HG03432 (cell line): ENCODE data around the gene PRR16.
"Not testable (repeated sequence)": the region's sequence is repeated elsewhere in the genome, so short reads cannot be mapped to it uniquely, and the experiment has no call there.

Source experiments
- ATAC-seq: cut with Tn5 transposase; IDR thresholded peaks from one replicate; pipeline ENCODE4 v1.9.1; 2021; ENCODE audit warnings: mild to moderate bottlenecking, moderate library complexity; ENCODE audit not compliant: unreplicated experiment

Gene PRR16

GRCh38 chr5:120463991-120464626 lies at the start of gene PRR16:
Gene PRR16, plus strand, starts transcription at chr5:120464300.
- ATAC-seq = peak; percentile 91

GRCh38 chr5:120415985-120416384 lies 48.1 kb upstream of the PRR16 start:
- ATAC-seq = no peak

DNA sequence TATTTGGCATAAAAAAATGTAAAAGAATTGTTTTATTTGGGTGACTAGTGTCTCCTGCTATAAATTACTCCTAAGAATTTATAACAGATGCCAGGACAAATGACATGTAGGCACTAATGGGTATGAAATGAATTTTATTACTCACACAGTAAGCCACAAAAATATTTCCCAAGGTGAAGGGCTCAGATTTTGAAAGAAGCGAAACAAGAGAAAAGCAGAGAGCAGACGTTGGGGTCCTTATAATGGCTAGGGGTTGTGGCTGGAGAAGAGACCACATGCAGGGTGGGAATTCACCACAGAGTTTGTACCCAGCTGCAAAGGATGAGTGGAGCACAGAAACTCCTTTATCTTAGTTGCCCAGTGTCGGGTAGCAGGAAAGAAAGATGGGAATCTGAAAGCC lies 45.0 kb upstream of the PRR16 start:
- ATAC-seq = no peak

GRCh38 chr5:120426633-120427275 lies 37.3 kb upstream of the PRR16 start:
- not testable (repeated sequence) for ATAC-seq

DNA sequence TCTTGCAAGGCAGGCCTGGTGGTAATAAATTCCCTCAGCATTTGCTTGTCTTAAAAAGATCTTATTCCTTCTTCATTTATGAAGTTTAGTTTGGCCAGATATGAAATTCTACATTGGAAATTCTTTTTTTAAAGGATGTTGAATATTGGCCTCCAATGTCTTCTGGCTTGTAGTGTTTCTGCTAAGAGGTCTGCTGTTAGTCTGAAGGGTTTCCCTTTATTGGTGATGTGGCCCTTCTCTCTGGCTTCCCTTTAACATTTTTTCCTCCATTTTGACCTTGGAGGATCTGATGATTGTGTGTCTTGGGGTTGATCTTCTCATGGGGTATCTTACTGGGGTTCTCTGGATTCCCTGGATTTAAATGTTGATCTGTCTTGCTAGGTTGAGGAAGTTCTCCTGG lies 33.5 kb upstream of the PRR16 start:
- no peak for ATAC-seq

GRCh38 chr5:120432861-120433260 lies 31.2 kb upstream of the PRR16 start:
- ATAC-seq = no peak

GRCh38 chr5:120435129-120435528 lies 29.0 kb upstream of the PRR16 start:
- ATAC-seq = no peak

DNA sequence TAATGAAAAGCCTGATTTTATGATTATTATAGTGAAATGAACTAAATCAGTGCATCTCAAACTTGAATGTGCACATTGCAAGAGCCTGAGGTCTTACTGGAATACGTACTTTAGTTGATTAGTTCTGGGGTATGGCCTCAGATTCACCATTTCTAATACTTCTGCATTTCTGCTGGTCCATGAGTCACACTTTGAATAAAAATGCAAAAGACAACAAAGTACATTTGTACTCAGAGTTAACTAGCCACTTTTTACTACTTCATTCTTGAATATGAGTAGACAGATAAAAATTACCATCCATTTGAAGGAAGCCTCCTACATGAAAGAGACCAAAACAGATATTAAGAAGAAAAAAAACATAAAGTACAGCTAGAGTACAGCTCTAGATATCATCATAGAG lies 27.1 kb upstream of the PRR16 start:
- no peak for ATAC-seq

GRCh38 chr5:120442694-120443093 lies 21.4 kb upstream of the PRR16 start:
- ATAC-seq = no peak

DNA sequence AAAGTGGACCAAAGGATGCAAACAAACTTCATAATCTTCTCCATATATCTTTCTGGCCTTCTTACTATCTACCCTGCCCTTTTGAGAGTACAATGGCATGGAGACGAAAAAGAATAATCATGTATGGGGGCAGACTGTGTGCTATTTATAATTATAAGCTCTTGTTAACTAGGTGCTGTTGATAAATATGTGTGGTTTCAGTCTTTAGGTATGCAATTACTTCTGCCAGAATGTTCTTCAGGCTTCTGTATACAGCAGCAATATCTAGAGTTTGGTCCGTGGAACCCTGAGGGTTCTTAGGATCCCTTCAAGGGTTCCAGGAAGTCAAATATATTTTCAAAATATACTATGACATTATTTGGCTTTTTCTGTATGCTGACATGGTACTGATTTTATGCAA lies 20.5 kb upstream of the PRR16 start:
- ATAC-seq = no peak

DNA sequence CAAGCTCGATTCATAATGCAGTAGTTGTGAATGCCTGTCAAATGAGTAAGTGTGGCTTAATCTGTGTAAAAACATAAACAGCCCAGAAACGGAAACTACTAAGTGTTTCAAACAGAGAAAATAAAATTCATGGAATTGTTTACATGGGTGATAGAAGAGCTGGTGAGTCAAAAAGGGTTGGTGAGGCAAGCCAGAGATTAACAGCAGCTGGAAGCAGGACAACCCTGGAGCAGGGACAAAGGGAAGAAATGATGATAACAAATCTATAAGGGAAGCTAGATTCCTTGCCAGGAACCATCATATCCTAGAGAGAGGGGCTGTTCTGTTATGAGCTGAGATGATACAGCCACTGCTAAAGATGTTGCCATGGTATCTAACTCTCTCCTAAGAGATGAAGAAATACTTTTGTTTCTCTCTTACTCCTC lies 18.0 kb upstream of the PRR16 start:
- no peak for ATAC-seq

- ATAC-seq = no peak
Measured at GRCh38 chr5:120446901-120447300, 17.2 kb upstream of the PRR16 start.

DNA sequence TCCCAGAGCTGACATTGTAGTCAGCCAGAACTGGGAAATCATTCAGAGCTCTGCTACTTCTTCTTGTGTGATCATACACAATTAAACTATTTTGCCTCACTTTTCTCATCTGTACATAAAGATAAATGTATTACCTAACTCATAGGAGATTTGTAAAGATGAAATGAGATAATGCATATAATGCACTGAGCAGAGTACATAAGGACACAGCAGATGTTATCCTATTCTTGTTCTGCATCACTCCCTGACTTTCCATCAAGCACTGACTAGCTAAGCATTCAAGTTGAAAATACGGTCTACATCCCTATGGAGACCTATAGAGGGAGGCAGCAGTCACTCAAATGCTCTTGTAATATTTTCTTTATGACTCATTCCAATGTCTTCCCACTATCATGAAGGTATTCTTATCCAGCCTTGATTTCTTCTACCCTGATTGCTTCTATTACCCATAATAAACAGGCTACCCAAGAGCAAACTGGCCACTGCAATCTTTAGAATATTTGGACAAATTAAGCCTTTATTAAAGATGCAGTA lies 16.3 kb upstream of the PRR16 start:
- ATAC-seq = no peak

- no peak for ATAC-seq
Measured at GRCh38 chr5:120449501-120449900, 14.6 kb upstream of the PRR16 start.

DNA sequence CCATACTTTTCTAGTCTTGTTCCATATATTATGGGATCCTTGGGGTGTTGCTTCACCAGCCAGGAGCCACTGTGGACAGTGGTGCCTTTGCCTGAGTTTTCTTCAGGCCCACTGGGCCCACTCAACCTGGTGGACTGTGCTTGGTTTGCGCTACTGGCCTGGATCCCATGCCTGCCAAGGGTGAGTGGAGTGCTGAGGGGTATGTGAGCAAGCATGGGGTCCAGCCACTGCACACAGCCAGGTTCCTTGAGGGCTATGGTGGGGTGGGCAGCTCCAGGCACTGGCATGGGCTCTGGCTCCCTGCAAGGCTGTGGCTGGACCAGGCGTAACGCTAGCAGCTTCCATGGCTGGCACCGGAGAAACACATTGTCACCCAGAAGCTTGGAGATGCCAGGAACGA lies 13.2 kb upstream of the PRR16 start:
- ATAC-seq = no peak

DNA sequence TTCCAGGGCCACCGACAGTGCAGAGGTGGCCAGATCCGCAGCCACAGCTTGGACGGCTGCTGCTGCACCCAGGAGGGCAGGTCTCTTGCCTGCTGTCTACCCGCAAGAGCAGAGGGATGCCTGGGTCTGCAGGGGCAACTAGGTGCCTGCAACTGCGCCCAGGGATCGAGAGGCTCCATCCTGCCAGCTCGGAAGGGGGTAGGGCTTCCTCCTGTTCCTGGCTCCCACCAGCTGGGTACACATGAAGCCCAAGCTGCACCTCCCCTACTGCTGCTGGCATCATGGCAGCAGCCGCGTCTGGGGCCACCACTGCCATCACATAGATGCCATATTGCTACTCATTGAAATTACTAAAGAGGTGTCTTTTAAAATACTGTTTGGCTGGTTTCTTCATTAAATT lies 12.7 kb upstream of the PRR16 start:
- no peak for ATAC-seq

DNA sequence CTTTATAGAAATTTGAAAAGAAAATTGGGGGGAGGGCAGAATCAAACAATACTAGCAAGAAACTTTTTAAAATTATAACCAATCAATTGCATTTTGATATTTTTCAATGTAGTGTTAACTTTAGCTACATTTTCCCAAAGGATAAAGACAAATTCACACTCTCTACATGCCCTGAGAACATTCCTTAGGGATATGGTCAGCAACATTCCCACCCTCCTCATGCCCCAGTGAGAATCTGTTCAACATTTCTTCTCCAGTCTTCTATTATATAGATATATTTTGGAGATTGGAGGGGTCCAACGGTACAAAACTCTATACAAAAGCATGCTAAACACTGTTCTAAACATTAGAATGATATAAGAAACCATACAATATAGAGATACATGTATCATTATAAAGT lies 11.6 kb upstream of the PRR16 start:
- ATAC-seq = no peak

DNA sequence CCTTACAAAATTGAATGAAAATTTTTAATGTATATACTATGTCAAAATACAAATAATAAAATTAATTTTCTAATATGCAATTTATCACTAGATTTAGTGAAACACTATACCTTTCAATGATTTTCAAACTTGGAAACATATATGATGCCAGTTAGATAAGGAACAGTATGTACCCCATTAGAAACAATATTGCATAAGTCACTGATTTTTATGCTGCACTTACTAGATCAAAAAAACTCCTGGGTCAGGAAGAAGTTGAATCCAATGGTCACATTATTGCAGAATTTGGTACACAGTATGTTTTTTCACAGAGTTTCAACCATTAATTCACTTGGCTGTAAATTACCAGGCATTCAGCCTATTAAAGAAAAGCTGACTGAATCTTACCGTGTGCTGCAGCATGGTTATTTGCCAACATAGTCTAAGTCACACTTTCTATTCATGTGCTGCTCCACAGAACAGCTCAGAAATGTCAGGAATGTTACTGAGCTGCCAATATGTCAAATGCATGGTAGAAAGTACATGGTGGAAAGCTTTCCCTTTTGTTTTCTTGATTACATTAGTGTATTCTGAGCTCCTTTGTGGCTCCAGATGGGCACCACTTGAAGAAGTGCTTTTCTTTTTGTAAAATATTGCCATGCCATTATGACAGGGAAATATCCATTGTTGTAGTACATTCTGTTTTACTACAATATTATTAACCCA lies 9.9 kb upstream of the PRR16 start:
- ATAC-seq = no peak

DNA sequence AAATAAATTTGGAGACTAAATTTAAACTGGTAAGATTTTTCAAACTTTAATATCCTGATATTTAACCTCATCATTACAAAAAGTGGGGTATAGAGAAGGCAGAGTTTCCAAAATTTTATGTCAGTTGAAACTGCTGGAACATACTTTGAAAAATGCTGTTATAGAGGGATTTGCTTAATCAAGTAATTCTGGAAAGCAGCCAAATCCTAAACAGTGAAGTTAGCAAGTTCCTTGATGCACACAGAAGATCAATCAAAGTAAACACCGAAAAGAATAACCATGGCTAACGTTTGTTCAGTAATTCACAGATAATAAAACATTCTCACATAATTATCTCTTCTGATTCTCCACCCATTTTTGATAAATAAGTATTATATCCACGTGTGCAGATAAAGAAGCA lies 8.1 kb upstream of the PRR16 start:
- ATAC-seq = no peak

DNA sequence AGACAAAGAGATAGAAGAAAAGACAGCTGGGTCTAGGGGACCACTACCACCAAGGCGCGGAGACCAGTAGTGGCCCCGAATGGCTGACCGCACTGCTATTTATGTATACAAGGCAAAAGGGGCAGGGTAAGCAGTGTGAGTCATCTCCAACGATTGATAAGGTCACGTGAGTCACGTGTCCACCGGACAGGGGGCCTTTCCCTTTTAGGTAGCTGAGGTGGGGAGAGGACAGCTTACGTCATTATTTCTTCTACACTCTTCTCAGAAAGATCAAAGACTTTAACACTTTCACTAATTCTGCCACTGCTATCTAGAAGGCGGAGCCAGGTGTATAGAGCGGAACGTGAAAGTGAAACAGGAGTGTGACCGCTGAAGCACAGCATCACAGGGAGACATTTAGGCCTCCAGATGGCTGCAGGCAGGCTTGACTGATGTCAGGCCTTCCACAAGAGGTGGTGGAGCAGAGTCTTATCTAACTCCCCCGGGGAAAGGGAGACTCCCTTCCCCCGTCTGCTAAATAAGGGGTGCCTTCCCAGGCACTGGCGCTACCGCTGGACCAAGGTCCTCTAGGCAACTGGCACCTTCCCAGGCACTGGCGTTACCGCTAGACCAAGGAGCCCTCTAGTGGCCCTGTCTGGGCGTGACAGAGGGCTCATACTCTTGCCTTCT lies 6.1 kb upstream of the PRR16 start:
- ATAC-seq = peak; percentile 86

DNA sequence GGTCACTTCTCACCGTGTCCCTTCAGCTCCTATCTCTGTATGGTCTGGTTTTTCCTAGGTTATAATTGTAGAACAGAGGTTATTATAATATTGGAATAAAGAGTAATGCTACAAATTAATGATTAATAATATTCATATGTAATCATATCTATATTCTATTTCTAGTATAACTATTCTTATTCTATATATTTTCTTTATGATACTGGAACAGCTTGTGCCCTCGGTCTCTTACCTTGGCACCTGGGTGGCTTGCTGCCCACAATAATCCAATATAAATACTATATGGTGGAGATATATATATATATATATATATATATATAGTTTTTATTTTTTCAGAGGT lies 5.6 kb upstream of the PRR16 start:
- not testable (repeated sequence) for ATAC-seq

DNA sequence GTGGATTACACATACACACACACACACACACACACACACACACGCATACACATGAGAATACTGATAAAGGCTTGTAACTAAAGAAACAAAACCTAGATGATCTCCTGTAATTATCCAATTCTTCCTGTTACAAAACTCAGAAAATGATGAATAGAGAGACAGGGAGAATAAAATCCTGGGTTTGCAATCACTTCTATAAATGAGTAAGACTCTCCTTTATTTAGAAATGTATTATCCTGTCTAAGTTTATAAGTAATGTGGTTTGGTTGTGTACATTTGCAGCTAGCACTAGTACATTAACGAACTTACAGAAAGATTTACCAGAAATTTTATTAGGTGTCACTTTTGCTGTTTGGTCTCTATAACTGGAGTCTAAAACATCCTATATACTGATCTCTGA lies 2.8 kb upstream of the PRR16 start:
- ATAC-seq = no peak
